HG02973 (cell line): Measurements from ENCODE around the gene HLA-DRB5.
"Not testable (repeated sequence)": the region's sequence is repeated elsewhere in the genome, so short reads cannot be mapped to it uniquely, and the experiment has no call there.

ENCODE experiments used
- ATAC-seq: cut with Tn5 transposase; IDR thresholded peaks from one replicate; pipeline ENCODE4 v1.9.1; 2021; ENCODE audit warnings: moderate library complexity; ENCODE audit not compliant: unreplicated experiment

The HLA-DRB5 gene

DNA sequence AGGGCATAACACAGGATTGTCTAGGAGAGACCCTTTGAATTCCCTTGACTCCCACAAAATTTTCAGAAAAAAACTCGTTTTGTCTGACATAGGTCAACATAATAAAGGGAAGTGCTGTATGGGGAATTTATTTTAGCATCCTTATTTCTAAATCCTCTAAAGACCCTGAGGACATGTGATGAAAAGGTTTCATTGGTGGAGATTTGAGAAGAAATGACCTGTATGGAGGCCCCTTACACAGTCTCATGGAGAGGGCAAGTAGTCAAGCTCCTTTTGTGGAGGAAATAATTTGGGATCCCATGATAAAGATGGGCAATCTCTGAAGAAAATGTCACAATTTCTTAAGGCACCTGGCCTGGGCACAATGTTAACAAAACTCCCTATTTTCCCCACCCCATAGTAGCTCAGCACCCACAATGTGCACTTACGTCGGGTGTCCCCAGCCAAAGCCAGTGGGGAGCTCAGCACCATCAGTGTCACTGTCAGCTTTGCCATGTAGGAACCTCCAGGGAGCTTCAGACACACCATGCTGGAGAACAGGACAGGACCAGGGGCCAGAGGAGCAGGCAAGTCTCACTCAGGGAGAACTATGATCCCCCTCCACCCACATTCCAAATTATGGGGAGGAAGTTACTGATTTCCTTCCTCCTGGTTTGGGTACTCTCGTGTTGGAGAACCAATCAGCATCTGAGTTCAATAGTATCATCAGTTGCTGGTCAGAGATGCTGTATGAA is at the start of gene HLA-DRB5:
TSS of gene HLA-DRB5 (minus strand) at position 591 of the 734 bp plus-strand sequence. CDS start at position 528, 63 bp downstream.
- ATAC-seq, result peak; percentile 77

DNA sequence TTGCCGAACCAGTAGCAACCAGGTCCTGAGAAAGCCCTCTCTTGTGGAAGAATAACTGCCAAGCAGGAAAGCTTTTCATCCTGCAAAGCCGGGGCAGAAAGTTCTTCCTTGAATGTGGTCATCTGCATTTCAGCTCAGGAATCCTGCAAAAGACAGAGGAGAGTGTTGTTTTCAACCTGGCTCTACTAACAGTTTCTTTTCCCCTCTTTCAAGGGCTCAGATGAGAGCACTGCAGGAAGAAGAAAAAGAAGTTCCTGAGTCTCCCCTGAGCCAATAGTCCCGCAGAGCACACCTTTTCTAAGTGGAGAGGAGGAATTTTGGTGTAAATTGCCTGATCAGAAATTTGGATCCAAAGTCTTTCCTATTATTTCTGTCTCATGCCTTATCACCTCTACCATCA is 48.9 kb upstream of the HLA-DRB5 start:
- no peak for ATAC-seq

DNA sequence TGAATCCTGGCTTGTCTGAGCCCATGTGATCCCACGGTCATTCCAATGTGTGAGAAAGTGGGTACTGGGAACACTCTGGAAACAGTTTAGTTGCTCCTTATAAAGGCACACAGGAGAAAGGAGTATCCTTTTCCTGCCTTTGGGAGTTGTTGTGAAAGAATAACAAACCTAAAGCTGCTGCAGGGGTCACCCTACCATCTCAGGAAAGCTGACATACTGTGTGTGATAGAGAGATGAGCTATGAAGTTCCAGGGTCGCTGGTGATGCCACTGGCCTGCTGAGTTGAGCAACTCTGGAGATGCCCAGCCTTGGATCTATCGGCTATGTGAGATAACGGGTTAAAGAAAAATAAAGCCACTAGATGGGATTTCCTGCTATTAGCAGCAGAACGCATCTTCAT is 47.4 kb upstream of the HLA-DRB5 start:
- not testable (repeated sequence) for ATAC-seq

DNA sequence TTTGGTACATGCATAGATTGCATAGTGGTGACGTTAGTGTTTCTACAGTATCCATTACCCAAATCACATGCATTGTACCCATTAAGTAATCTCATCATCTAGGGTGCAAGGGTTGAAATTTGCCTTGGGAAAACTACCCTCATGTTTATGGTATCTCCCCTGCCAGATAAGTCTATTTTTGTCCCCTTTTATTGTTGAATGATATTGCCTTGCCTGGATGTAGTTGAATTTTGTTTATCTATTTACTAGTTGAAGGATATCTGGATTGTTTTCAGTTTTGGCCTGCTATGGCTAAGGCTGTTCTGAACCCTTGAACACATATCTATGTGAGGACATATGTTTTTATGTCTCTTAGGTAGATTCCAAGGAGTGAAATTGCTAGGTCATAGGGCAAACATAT is 46.2 kb upstream of the HLA-DRB5 start:
- ATAC-seq, result no peak

DNA sequence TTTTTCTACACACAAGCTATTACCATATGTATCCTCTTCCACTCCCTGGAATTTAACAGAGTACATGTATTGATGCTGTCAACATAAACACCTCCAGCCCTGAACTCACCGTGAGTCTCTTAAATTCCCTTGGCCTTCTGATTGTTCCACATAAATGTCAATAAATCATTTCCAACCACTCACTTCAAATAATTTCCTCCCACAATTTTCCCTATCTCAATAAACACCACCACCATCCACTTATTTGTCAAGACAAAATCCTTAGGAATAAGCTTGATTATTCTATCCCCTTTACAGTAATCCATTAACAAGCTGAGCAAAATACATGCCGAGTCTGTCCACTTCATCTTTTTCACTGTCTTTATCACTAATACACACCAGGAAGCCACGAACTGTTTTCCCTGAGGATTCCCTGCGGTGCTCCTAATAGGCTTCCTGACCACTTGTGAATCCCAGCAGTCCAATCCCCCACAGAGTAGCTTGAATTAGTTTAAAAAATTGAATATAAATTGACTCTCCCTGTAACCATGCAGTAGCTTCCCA is 40.3 kb upstream of the HLA-DRB5 start:
- no peak for ATAC-seq

DNA sequence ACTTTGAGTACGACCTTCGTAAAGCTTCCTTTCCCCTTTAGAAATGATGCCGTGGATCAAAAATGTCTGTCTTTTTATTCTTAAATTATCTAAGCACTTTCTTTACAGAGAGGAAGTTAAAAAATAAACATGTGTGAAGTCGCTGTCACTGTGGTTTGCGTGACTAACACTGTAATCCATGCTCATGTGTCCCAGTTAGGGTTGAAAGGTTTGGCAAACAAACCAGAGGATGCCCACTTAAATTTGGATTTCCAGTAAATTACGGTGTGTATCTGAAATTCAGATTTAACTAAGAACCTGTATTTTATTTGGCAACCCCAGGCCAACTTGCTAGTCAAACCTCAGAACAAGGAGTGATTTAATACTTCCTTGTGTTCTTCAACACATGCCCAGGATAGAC is 38.5 kb upstream of the HLA-DRB5 start:
- ATAC-seq, result no peak

DNA sequence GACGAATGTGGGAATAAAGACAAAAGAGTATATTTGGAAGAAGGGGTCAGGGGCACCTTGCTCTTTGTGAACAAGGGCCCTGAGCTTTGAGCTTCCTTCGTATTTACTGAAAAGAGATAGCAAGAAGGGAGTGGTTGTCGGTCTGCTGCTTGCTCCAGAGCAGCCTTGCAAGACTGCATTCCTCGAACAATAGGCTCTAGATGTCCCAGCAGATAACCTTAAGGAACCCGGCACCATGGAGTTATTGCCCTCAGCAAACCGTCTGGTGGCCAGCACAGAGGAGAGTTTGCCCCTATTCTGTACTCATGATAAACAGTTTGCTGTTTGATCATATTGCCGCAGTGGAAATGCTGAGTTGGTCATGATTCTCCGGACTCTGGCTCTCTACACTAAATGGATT is 36.9 kb upstream of the HLA-DRB5 start:
- no peak for ATAC-seq

DNA sequence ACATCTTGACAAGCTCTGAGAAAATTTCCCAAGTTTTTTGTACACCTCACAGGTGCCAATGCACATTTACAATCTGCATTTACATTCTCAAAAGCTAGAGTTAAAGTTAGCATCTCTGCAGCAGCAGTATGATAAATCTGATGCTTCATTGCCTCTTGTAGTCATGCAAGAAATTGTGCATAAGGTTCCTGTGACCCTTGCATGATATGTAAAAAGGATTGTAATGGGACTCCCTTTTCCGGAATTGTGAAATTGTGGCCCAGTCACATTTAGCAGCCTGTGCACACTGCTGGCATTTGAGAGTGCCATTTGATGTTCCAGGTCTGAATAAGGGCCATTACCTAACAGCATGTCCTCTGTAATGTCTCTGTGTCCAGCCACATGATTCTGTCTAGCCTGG is 35.4 kb upstream of the HLA-DRB5 start:
- ATAC-seq, result no peak

DNA sequence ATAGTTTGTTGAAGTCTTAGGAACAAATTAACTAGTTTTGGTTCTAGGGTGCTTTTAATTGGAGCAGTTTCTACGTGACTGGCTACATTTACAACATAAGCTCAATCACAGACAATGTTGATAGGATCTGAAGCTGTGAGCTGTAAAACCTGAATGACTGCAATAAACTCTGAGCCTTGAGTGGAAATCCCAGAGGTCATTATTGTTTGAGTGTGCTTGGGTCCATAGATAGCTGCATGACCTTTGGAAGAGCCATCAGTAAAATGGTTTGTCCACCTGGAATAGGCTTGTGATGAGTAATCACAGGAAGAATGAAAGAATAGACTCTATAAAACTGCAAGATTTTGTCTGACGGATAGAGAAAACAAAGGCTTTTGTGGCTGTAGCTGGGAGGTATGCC is 32.9 kb upstream of the HLA-DRB5 start:
- no peak for ATAC-seq

DNA sequence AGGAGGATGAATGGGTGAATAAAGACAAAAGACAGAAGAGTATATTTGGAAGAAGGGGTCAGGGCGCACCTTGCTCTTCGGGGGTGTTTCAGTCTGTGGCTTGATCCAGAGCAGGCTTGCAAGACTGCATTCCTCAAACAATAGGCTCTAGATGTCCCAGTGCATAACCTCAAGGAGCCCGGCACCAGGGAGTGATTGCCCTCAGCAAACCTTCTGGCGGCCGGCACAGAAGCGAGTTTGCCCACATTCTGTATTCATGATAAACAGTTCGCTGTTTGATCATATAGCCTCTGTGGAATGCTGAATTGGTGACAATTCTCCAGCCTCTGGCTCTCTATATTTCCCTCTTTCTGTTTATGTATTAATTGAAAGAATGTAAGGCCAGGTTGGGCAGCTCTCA is 29.7 kb upstream of the HLA-DRB5 start:
- ATAC-seq, result no peak

DNA sequence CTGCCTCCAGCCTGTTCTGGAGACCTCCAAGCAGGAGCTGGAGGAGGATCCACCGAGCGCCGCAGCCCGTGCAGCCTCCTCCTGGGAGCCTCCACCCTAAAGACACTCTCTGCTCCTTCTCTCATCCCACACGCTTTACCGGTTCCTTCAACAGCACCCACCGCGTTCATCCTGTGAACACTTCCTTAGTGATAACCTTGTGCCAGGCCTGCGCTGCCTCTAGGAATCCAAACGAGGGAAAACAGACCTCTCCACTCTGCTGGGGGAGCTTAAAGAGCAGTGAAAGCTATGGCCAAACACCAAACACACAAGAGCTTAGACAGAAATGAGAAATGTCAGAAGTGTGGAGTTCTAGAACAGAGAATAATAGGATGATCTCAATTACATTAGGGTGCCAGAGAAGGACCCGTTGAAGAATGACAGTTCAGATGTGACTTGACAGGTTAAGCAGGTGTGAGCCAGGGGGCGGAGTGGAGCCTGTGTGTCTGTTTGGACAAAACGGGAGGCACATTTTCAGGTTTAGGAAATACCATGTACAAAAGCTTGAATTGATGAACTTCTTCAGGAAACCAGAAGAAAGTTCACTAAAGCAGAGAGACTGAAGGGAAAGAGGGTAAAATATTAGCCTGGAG is 28.5 kb upstream of the HLA-DRB5 start:
- ATAC-seq, result no peak

DNA sequence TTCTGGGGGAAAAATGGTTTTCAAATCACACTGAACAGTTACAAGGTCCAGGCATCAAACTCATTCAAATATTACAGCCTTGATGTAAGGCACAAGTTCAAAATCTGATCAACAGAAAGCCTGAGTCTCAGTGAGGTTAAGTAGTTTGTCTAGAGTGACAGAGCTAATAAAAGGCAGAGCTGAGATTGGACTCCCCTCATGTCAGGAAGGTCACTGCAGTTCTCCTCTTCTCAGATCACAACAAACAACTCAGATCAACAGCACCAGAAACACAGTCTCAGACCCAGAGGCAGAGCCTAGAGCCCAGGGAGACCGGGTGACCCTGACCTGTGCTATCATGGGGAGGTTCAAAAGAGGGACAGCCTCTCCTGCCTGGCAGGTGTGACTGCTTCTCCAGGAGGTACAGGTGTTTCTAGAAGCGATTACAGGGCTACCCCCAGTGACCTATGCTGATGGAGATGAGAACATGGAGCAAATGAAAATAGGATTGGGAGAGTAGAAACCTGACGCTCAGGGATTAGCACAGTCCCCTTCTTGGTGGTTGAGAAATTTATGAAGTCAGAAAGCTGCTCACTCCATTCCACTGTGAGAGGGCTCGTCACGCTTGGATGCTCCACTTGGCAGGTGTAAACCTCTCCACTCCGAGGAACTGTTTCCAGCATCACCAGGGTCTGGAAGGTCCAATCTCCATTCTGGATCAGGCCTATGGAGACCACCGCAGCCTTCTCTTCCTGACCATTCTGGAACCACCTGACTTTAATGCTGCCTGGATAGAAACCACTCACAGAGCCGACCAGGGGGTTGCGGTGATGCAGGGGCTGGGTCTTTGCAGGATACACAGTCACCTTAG is 24.3 kb upstream of the HLA-DRB5 start:
- no peak for ATAC-seq

DNA sequence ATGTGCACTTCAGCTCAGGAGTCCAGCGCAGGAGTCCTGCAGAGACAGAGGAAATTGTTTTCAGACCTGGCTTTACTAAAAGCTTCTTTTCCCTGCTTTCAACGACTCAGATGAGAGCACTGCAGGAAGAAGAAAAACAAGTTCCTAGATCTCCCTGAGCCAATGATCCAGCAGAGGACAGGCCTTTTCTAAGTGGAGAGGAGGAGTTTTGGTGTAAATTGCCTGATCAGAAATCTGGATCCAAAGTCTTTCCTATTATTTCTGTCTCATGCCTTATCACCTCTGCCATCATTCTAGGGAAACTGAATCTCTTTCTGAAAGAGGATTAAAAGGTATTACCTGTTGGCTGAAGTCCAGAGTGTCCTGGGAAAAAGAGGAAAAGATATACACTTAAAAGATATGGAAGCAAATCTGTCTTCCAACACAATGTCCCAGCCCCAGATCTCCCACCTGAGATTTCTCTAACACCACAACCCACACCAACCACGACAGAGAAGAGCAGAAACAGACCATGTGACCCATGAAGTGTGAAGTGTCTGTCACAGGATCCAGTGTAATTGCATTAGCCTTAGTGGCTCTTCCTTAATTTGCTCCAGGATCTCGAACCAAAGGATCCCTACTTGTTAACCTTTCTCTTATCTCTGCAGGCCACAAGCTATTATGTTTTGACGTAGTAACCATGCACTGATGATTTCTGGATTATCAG is 23.1 kb upstream of the HLA-DRB5 start:
- no peak for ATAC-seq

DNA sequence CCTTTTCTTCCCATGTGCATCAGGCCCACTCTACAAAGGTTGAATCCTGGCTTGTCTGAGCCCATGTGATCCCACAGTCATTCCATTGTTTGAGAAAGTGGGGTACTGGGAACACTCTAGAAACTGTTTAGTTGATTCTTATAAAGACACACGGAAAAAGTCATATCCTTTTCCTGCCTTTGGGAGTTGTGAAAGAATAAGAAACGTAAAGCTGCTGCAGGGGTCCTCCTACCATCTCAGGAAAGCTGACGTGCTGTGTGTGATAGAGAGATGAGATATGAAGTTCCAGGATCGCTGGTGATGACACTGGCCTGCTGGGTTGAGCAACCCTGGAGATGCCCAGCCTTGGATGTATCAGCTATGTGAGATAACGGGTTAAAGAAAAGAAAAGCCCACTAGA is 21.3 kb upstream of the HLA-DRB5 start:
- no peak for ATAC-seq

DNA sequence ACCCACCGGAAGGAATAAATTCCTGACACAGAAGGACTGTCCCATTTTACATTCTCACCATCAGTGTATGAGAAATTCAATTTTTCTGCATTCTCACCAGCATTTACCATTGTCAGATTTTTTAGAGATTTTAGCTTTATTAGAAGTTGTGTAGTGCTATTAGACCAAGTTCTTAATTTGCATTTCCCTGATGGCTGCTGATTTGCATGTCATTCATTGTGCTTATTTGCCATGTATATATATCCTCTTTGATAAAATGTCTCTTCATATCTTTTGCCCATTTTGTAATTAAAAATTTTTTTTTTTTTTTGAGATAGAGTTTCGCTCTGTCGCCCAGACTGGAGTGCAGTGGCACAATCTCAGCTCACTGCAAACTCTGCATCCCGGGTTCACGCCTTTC is 9.8 kb upstream of the HLA-DRB5 start:
- ATAC-seq, result no peak

DNA sequence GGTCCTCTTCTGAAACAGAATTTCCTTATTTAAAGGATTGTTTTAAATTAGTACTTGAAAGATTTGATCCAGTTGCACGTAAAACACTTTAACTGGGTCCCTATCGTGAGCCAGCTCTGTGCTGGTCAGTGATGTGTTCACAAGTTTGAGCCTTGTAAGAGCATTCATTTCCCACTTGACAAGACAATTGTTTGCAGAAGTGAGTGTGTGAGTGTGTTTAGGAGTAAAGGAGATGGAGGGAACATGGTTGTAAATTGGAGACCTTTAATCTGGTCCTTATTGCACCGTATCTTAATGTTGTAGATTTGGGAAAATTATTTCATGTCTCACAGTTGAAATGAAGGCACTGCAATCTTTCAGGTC is 325 bp upstream of the HLA-DRB5 start:
- ATAC-seq, result peak; percentile 17

DNA sequence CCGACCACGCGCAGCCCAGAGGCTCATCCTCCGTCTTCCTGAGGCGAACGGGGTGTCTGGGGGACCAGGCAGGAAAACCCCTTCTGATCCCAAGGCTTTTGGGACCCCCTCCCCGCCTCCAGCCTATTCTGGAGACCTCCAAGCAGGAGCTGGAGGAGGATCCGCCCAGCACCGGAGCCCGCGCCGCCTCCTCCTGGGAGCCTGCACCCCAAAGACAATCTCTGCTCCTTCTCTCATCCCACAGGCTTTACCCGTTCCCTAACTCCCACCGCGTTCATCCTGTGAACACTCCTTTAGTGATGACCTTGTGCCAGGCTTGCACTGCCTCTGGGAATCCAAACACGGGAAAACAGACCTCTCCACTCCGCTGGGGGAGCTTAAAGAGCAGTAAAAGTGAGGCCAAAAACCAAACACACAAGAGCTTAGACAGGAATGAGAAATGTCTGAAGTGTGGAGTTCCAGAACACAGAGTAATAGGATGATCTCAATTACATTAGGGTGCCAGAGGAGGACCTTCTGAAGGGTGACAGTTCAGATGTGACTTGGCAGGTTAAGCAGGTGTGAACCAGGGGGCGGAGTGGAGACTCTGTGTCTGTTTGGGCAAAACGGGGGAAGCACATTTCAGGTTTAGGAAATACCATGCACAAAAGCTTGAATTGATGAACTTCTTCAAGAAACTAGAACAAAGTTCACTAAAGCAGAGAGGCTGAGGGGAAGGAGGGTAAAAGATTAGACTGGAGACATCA is 7.6 kb downstream of the HLA-DRB5 start:
- no peak for ATAC-seq

DNA sequence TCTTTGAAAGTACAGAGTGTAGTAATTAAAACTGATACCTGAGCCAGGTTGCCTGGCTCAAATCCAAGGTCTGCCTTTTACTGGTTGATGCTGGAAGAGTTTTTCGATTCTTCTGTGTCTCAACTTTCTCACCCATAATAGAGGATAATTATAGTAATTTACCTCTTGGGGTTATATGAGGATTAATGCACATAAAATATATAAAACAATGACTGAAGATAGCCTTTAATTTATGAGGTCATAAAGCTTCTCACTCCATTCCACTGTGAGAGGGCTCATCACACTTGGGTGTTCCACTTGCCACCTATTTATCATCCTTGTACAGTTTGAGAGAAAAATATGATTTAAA is 10.2 kb downstream of the HLA-DRB5 start:
- no peak for ATAC-seq

DNA sequence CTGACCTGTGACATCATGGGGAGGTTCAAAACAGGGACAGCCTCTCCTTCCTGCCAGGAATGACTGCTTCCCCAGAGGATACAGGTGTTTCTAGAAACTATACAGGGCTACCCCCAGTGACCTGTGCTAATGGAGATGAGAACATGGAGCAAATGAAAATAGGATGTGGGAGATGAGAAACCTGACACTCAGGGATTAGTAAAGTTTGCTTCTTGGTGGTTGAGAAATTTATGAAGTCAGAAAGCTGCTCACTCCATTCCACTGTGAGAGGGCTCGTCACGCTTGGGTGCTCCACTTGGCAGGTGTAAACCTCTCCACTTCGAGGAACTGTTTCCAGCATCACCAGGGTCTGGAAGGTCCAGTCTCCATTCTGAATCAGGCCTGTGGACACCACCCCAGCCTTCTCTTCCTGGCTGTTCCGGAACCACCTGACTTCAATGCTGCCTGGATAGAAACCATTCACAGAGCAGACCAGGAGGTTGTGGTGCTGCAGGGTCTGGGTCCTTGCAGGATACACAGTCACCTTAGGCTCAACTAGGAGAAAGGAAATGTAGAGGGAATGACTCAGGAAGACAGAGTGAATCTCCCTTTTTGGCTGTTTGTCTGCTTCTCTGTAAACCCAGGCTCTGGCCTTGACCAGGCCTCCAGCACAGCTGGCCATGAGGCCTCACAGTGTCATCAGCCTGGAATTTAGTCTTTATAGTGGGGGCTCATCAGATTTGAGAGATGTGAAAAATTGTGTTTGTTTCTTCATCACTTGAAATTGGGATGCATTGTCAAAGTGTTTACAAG is 10.8 kb downstream of the HLA-DRB5 start:
- ATAC-seq, result no peak
